KOPT-K1 (cell line): ENCODE results near the gene GPSM3.
"Not testable (repeated sequence)": the region's sequence is repeated elsewhere in the genome, so short reads cannot be mapped to it uniquely, and the experiment has no call there.

Experiments used
- H3K27ac ChIP-seq: fragments of 200-600 bp; sonication (generic); 2 replicates; pipeline ENCODE4 v1.5.1; 2016; ENCODE audit warnings: antibody characterized with exemption, mild to moderate bottlenecking, low read depth, low read length; ENCODE audit not compliant: poor library complexity, severe bottlenecking
- H3K36me3 ChIP-seq: fragments of 200-600 bp; sonication (generic); 2 replicates; pipeline ENCODE4 v1.5.1; 2017; ENCODE audit warnings: antibody characterized with exemption, mild to moderate bottlenecking, low read length, moderate library complexity; ENCODE audit not compliant: insufficient read depth
- H3K9me3 ChIP-seq: fragments of 200-600 bp; sonication (generic); 2 replicates; pipeline ENCODE4 v1.5.1; 2017; ENCODE audit warnings: antibody characterized with exemption, low read length, mild to moderate bottlenecking; ENCODE audit not compliant: insufficient read depth, poor library complexity, severe bottlenecking

Gene GPSM3

GRCh38 chr6:32185681-32186131, 6.7 kb downstream of the GPSM3 start:
- not testable (repeated sequence) for H3K27ac ChIP-seq, H3K9me3 ChIP-seq
- H3K36me3 ChIP-seq = peaks cover 67% of the 10 kb centered on the region

DNA sequence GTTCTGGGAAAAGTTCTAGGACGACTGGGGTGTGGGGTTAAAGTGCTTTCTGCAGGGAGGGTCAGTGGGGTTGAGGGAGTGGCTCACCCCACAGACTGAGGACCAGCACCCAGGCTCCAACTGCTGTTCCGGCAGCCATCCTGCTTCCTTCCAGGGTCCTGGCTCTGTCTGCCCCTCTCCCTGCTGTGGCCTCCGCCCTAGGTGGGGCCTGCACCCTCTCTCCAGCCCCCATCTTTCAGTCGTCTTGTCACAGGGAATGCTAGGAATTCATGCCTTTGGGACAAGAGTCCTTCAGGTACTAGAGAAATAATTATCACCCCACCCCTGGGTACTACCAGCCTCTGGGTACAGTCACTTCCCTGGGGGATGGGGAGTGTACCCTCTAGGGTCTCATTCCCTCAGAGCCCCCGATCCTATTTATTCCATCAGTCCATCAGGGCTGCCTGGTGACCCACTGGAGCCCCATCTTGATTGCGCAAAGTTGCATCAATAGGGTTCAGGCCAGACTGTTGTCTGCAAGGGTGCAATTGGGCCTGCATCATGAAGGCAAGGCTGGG, 8.3 kb downstream of the GPSM3 start, which contains the start of gene AGER:
Gene AGER (minus strand): TSS at position 170 of the 557 bp plus-strand sequence. CDS start 31 bp downstream, at position 139.
- H3K9me3 ChIP-seq = no peaks in the 10 kb centered on the region
- peaks cover 78% of the 10 kb centered on the region for H3K36me3 ChIP-seq
- H3K27ac ChIP-seq = no peak within 1 kb of the TSS

DNA sequence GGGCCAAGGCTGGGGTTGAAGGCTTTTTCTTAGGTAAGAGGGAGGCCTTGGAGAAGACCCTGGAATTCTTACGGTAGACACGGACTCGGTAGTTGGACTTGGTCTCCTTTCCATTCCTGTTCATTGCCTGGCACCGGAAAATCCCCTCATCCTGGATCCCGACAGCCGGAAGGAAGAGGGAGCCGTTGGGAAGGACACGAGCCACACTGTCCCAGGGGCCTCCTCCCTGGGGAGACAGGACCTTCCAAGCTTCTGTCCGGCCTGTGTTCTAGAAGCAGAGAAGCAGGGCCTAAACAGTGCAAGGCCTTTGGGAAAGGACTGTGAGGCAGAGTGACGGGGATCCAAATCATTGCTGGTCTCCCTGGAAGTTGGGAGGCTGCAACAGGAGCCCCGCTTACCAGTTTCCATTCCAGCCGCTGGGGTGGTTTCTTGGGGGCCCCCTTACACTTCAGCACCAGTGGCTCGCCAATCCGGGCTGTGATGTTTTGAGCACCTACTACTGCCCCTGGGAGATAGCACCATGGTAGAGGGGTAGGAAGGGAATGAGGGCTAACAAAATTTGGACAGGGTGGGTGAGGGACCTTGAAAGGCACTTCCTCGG, 8.9 kb downstream of the GPSM3 start:
- Histone ChIP-seq H3K27ac (no peak overlapping the region), H3K9me3 (no peaks in the 10 kb centered on the region), H3K36me3 (peaks cover 78% of the 10 kb centered on the region)

DNA sequence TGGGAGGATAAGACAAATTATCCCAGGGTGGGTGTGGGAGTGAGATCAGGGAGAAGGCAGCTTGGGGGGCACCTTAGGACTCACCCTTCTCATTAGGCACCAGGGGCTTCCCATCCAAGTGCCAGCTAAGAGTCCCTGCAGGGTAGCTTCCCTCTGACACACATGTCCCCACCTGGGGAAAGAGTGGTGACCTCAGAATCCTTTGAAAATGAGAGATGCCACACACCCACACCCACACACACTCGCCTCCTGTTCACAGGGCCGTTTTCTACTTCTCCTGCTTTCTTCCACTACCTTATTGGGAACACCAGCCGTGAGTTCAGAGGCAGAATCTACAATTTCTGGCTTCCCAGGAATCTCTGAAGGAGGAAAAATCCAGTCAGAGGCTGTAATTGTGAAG, 9.4 kb downstream of the GPSM3 start:
- Histone ChIP-seq H3K27ac (no peak overlapping the region), H3K36me3 (peaks cover 75% of the 10 kb centered on the region), H3K9me3 (no peaks in the 10 kb centered on the region)

- H3K36me3 ChIP-seq = peaks cover 70% of the 10 kb centered on the region
- no peak overlapping the region for H3K27ac ChIP-seq
Observed at GRCh38 chr6:32182555-32182981, 9.9 kb downstream of the GPSM3 start.

DNA sequence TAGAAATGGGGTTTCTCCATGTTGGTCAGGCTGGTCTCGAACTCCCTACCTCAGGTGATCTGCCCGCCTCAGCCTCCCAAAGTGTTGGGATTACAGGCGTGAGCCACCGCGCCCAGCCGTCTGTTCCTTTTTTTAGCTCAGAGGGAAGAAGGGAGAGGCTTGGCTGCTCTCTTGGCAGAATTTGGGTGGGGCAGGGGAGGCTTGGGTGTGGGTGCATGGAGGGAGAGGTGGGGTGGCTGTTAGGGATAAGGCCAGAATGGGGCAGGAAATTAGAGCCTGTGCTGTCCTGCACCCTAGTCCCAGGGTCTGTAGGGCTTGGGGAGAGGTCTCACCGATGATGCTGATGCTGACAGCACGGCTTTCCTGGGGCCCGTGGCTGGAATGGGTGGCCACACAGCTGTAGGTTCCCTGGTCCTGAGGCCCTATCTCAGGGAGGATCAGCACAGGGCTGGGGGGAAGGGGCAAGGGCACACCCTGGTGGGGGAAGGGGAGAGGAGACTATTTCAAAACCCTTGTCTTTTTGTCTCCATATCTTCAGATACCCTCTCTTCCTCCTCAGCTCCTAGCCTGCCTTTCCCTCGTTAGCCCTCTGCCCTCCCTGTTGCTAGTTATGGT, 10.4 kb downstream of the GPSM3 start:
- Histone ChIP-seq H3K36me3 (peaks cover 65% of the 10 kb centered on the region), H3K27ac (no peak overlapping the region), H3K9me3 (no peaks in the 10 kb centered on the region)

More at GRCh38 chr6:32182555-32182981, 9.9 kb downstream of the GPSM3 start:
- H3K9me3 ChIP-seq = no peaks in the 10 kb centered on the region

- Histone ChIP-seq H3K9me3 (no peaks in the 10 kb centered on the region), H3K27ac (no peak overlapping the region), H3K36me3 (peaks cover 57% of the 10 kb centered on the region)
Observed at GRCh38 chr6:32181148-32181702, 11.2 kb downstream of the GPSM3 start.

DNA sequence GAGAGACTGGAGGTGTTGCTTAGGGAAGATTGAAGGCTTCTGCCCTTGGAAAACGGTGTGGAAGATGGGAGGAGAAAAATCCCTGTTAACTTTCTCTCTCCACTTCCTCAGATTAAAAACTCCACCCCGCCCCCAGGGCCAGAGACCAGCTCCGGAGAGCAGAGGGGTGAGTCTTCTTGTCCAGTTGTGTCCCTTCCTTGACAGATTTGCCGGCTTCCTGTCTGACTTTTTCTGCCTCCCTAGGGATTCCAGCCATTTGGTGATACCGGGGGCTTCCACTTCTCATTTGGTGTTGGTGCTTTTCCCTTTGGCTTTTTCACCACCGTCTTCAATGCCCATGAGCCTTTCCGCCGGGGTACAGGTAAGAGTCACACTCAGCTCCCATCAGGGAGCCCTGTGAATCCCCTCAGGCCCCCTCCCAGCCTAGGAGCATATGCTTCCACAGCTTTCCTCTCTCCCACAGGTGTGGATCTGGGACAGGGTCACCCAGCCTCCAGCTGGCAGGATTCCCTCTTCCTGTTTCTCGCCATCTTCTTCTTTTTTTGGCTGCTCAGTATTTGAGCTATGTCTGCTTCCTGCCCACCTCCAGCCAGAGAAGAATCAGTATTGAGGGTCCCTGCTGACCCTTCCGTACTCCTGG, 12.6 kb downstream of the GPSM3 start:
- Histone ChIP-seq H3K9me3 (no peaks in the 10 kb centered on the region), H3K36me3 (peaks cover 49% of the 10 kb centered on the region), H3K27ac (peak overlapping the region; percentile 83)

GRCh38 chr6:32178547-32179440, 13.6 kb downstream of the GPSM3 start:
- H3K36me3 ChIP-seq = peaks cover 41% of the 10 kb centered on the region
- H3K9me3 ChIP-seq = no peaks in the 10 kb centered on the region
- H3K27ac ChIP-seq = peak overlapping the region; percentile 83

GRCh38 chr6:32177788-32178546, 14.5 kb downstream of the GPSM3 start, which contains the start of gene RNF5:
Gene RNF5, plus strand, starts transcription at chr6:32178405. Its CDS starts 107 bp downstream, at chr6:32178512.
- Histone ChIP-seq H3K9me3 (no peaks in the 10 kb centered on the region), H3K27ac (peak within 1 kb of the TSS; percentile 83), H3K36me3 (peaks cover 33% of the 10 kb centered on the region)

- Histone ChIP-seq H3K36me3 (peaks cover 26% of the 10 kb centered on the region), H3K27ac (peak overlapping the region; percentile 83), H3K9me3 (no peaks in the 10 kb centered on the region)
Observed at GRCh38 chr6:32177183-32177787, 15.2 kb downstream of the GPSM3 start.

DNA sequence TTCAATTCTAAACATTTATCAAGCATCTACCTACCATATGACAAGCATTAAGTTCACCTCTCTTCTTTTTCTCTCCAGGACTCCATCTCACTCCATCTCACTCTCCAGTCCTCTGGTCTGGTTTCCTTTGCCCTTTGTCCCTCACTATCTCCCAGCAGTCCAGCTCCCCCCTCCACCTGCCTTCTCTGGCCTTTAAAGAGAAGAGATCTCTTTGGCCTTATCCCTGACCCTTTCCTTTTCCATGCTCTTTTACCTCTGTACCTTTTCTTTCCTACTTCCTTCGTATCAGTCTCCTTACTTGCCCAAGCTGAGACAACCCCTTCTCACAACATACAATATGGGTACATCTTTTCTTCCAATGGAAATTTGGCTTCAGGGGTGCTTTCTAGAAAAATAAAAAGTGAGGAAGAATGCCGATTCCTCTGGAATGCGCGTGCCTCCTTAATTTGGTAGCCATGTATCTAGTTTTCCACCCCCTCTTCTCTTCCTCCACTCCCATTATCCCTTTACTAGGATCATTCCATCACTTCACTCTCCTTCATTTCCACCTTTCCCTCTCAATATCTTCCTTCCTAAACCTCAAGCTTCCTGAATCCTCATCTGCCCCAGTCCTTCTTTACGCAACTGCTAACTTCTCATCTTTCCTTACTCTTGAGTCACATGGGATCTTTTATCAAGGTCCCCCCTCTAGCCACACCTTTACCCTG, 15.8 kb downstream of the GPSM3 start:
- Histone ChIP-seq H3K9me3 (no peaks in the 10 kb centered on the region), H3K27ac (peak overlapping the region; percentile 83), H3K36me3 (peaks cover 20% of the 10 kb centered on the region)
